ENCODE results near the gene SPINK4.

- TF ChIP-seq POLR2AphosphoS5 (IDR thresholded peaks at IDR 0.05) (no peak), CTCF (IDR thresholded peaks at IDR 0.05 in 8 of 11, conservative IDR thresholded peaks at IDR 0.05 in 3 of 11) (no peak), POLR2A (IDR thresholded peaks at IDR 0.05) (no peak)
These were observed 9.0 kb upstream of the SPINK4 start for GRCh38 chr9:33230756-33231622.
